IMR-90 (cell line): Measurements from ENCODE around the gene LAMA5. TPM values are rescaled to one million over a fixed set of nuclear protein-coding genes. Genes with fewer than 3 reads are reported as not detected.

Experiments used
- ATAC-seq: fragments of 200-7000 bp; cut with Tn5 transposase; 2 replicates; pipeline ENCODE4 v1.9.1; 2020; ENCODE audit warnings: low read depth, mild to moderate bottlenecking, moderate library complexity
- BruUV-seq: library from RNA; stranded (reverse); fragments of 400-500 nt; replicated peaks from 2 replicates; lab custom pipeline; 2021; lab: Mats Ljungman, UMichigan
- CTCF ChIA-PET: fragments of 300-600 bp; formaldehyde crosslinking; extraction: SDS; loops from one replicate; lab custom pipeline; 2021; ENCODE audit warnings: antibody characterized with exemption; lab: Yijun Ruan, JAX
- POLR2A ChIA-PET: fragments of 300-600 bp; sonication (Branson Sonifier 250); formaldehyde crosslinking; loops from one replicate; lab custom pipeline; 2022; ENCODE audit warnings: antibody characterized with exemption; ENCODE audit not compliant: unreplicated experiment; lab: Charles Lee
- DNase-seq: peaks from one replicate; pipeline ENCODE4 v3.0.0; 2013
- H2AFZ ChIP-seq: replicated peaks from 2 replicates; pipeline ENCODE3; 2013; ENCODE audit warnings: low read length, mild to moderate bottlenecking; ENCODE audit not compliant: poor library complexity
- H2AK5ac ChIP-seq: 2 replicates; pipeline ENCODE4 v1.6.1; 2013; ENCODE audit warnings: low read depth, low read length, inconsistent platforms
- H2AK9ac ChIP-seq: replicated peaks from 2 replicates; pipeline ENCODE3; 2013; ENCODE audit warnings: mild to moderate bottlenecking, low read depth, low read length, moderate library complexity; ENCODE audit not compliant: poor library complexity
- H2BK120ac ChIP-seq: 2 replicates; pipeline ENCODE4 v1.6.1; 2013; ENCODE audit warnings: low read depth, low read length, inconsistent platforms
- H2BK15ac ChIP-seq: 3 replicates; pipeline ENCODE4 v1.6.1; 2013; ENCODE audit warnings: low read depth, low read length, inconsistent platforms
- H2BK20ac ChIP-seq: 2 replicates; pipeline ENCODE4 v1.6.1; 2013; ENCODE audit warnings: low read depth, mild to moderate bottlenecking, inconsistent platforms, low read length, moderate library complexity
- H2BK5ac ChIP-seq: 2 replicates; pipeline ENCODE4 v1.6.1; 2013; ENCODE audit warnings: mild to moderate bottlenecking, low read depth, low read length, inconsistent platforms; ENCODE audit not compliant: poor library complexity, severe bottlenecking
- H3K14ac ChIP-seq: replicated peaks from 2 replicates; pipeline ENCODE4 v1.6.1; 2013; ENCODE audit warnings: low read depth, low read length, inconsistent platforms
- H3K18ac ChIP-seq: 2 replicates; pipeline ENCODE4 v1.6.1; 2013; ENCODE audit warnings: low read depth, low read length, control low read depth
- H3K23ac ChIP-seq: 2 replicates; pipeline ENCODE4 v1.6.1; 2013; ENCODE audit warnings: low read depth, low read length, inconsistent platforms
- H3K27ac ChIP-seq: 2 replicates; pipeline ENCODE4 v1.5.1; 2013; ENCODE audit warnings: mild to moderate bottlenecking, control low read depth, low read length; ENCODE audit not compliant: insufficient read depth
- H3K27me3 ChIP-seq: 2 replicates; pipeline ENCODE4 v1.6.1; 2013; ENCODE audit warnings: low read length; ENCODE audit not compliant: control insufficient read depth, insufficient read depth
- H3K36me3 ChIP-seq: 2 replicates; pipeline ENCODE4 v1.6.1; 2013; ENCODE audit warnings: low read length, mixed read lengths; ENCODE audit not compliant: control insufficient read depth, insufficient read depth
- H3K4ac ChIP-seq: 2 replicates; pipeline ENCODE4 v1.6.1; 2013; ENCODE audit warnings: low read depth, low read length, inconsistent platforms
- H3K4me1 ChIP-seq: 2 replicates; pipeline ENCODE4 v1.6.1; 2013; ENCODE audit warnings: low read length, mixed read lengths; ENCODE audit not compliant: control insufficient read depth, insufficient read depth
- H3K4me2 ChIP-seq: 2 replicates; pipeline ENCODE4 v1.6.1; 2013; ENCODE audit warnings: low read depth, mild to moderate bottlenecking, control low read depth, low read length, moderate library complexity
- H3K4me3 ChIP-seq: 2 replicates; pipeline ENCODE4 v1.5.1; 2013; ENCODE audit warnings: low read depth, mild to moderate bottlenecking, control low read depth, low read length, moderate library complexity; ENCODE audit not compliant: insufficient read depth
- H3K56ac ChIP-seq: 2 replicates; pipeline ENCODE4 v1.6.1; 2013; ENCODE audit warnings: low read length, inconsistent platforms; ENCODE audit not compliant: insufficient read depth; ENCODE audit errors: extremely low read depth
- H3K79me1 ChIP-seq, 2 experiments: 2 replicates each; pipeline ENCODE4 v1.6.1; 2013; ENCODE audit warnings: low read length in 2 of 2, inconsistent platforms in 1 of 2, low read depth in 1 of 2
- H3K9ac ChIP-seq: 2 replicates; pipeline ENCODE4 v1.6.1; 2013; ENCODE audit warnings: low read depth, low read length, control low read depth
- H3K9me1 ChIP-seq: 2 replicates; pipeline ENCODE4 v1.6.1; 2013; ENCODE audit warnings: low read length, inconsistent platforms; ENCODE audit not compliant: insufficient read depth
- H3K9me3 ChIP-seq: 2 replicates; pipeline ENCODE4 v1.6.1; 2013; ENCODE audit warnings: low read length; ENCODE audit not compliant: control insufficient read depth, insufficient read depth
- H4K20me1 ChIP-seq: 2 replicates; pipeline ENCODE4 v1.6.1; 2013; ENCODE audit warnings: low read length, inconsistent platforms; ENCODE audit not compliant: insufficient read depth
- H4K5ac ChIP-seq: 2 replicates; pipeline ENCODE4 v1.6.1; 2013; ENCODE audit warnings: mild to moderate bottlenecking, low read depth, low read length, control low read depth
- H4K8ac ChIP-seq, 2 experiments: 2 replicates each; pipeline ENCODE4 v1.6.1; 2013; ENCODE audit warnings: low read depth in 2 of 2, low read length in 2 of 2, control low read depth in 1 of 2, inconsistent platforms in 1 of 2
- H4K91ac ChIP-seq: 2 replicates; pipeline ENCODE4 v1.6.1; 2013; ENCODE audit warnings: low read depth, low read length, inconsistent platforms; ENCODE audit not compliant: insufficient read depth
- POLR2A ChIP-seq: IDR thresholded peaks from 2 replicates; pipeline ENCODE4 v1.6.1; 2012; ENCODE audit warnings: mild to moderate bottlenecking, low read depth, low read length
- SMC3 ChIP-seq: fragments of 150-350 bp; IDR thresholded peaks from 2 replicates; pipeline ENCODE4 v1.6.1; 2016; ENCODE audit warnings: low read depth, mild to moderate bottlenecking, antibody characterized with exemption, low read length, moderate library complexity
- WGBS, 2 experiments: methylation state at CpG; one replicate each; pipeline versions ENCODE4 v1.1.5 to v1.1.7; 2013; ENCODE audit warnings: missing lambda C conversion rate in 2 of 2; ENCODE audit not compliant: insufficient read length in 1 of 2; ENCODE audit errors: extremely low coverage in 2 of 2; 5-methylcytosine and 5-hydroxymethylcytosine counted together
- dilution Hi-C: fragments of 300-500 bp; cut with HindIII; formaldehyde crosslinking; loops from one replicate; pipeline ENCODE4 v1.14.3; 2018; ENCODE audit warnings: low sequenced_read_pairs; ENCODE audit not compliant: unreplicated experiment
- in situ Hi-C: fragments of 300-500 bp; cut with MboI; formaldehyde crosslinking; loops from 3 replicates; pipeline ENCODE4 v1.14.3; 2019; ENCODE audit warnings: low sequenced_read_pairs, inconsistent platforms, mixed read lengths
- intact Hi-C: fragments of 100-400 bp; cut with micrococcal nuclease; formaldehyde crosslinking; loops from 2 replicates; pipeline ENCODE4 v1.10.0; 2022
- polyA plus RNA-seq, 3 experiments: library from polyadenylated mRNA; depleted of rRNA; stranded (reverse); fragments of >200 nt; gene quantifications; 2 replicates each; pipeline ENCODE4 v1.2.3, GENCODE V29; 2012; ENCODE audit warnings: low replicate concordance in 1 of 3
- total RNA-seq: library from RNA; depleted of rRNA; stranded (reverse); fragments of >200 nt; gene quantifications from 2 replicates; pipeline ENCODE4 v1.2.3, GENCODE V29; 2012
- TF ChIP-seq, protein P1 (sequence below): conservative IDR thresholded peaks from 2 replicates; pipeline ENCODE4 v1.5.1; 2012; ENCODE audit warnings: mild to moderate bottlenecking, low read depth, low read length, improper control_type of control experiment

Gene LAMA5
- total and polyA plus RNA-seq, 2 of the 4 experiments (the other 2 are of a cell fraction): 0.90 to 7.3 TPM

GRCh38 chr20:62350098-62350628, 16.9 kb downstream of the LAMA5 start:
- peaks cover under 1% of the 10 kb centered on the region; the same call in 1 of the 2 replicates for H3K4me1 ChIP-seq
- no peak overlapping the region for H3K4me2 ChIP-seq
- H3K56ac ChIP-seq: no peak overlapping the region
- WGBS, 2 experiments: 88% methylated on average over 5 of the region's 16 CpGs; no CpG with 5 or more reads in 1 of the 2 experiments
- H3K9me3 ChIP-seq: no peaks in the 10 kb centered on the region
- DNase-seq (no peak), ATAC-seq (no peak)
- H4K8ac ChIP-seq: no peak overlapping the region
- no TSS peak for BruUV-seq
- H3K14ac ChIP-seq: no peak overlapping the region
- CTCF ChIA-PET: no interaction called here
- in situ Hi-C loops (no loop called here), intact Hi-C loops (no loop called here), dilution Hi-C loops (no loop called here)
- H2AK9ac ChIP-seq: no peak overlapping the region
- no peak overlapping the region for H2BK120ac ChIP-seq
- H2BK20ac ChIP-seq: no peak overlapping the region
- no peak overlapping the region for H2BK5ac ChIP-seq
- H3K27ac ChIP-seq: no peak overlapping the region
- H4K5ac ChIP-seq: no peak overlapping the region
- H2BK15ac ChIP-seq: no peak overlapping the region
- no peaks in the 10 kb centered on the region for H3K79me1 ChIP-seq
- no peaks in the 10 kb centered on the region for H3K27me3 ChIP-seq
- H3K4ac ChIP-seq: no peak overlapping the region
- H3K9me1 ChIP-seq: no peaks in the 10 kb centered on the region
- peak overlapping the region; percentile 43 for H2AFZ ChIP-seq
- POLR2A ChIA-PET: no interaction called here
- H2AK5ac ChIP-seq: no peak overlapping the region
- H3K4me3 ChIP-seq: no peak overlapping the region
- no peak overlapping the region for H3K9ac ChIP-seq
- no peak overlapping the region for H4K91ac ChIP-seq
- no peaks in the 10 kb centered on the region for H4K20me1 ChIP-seq
- H3K18ac ChIP-seq: no peak overlapping the region
- peaks cover 9% of the 10 kb centered on the region; the same call in 1 of the 2 replicates for H3K36me3 ChIP-seq
- TF ChIP-seq POLR2A: no peak
- no peak for TF ChIP-seq SMC3
- TF ChIP-seq, protein P1, sequence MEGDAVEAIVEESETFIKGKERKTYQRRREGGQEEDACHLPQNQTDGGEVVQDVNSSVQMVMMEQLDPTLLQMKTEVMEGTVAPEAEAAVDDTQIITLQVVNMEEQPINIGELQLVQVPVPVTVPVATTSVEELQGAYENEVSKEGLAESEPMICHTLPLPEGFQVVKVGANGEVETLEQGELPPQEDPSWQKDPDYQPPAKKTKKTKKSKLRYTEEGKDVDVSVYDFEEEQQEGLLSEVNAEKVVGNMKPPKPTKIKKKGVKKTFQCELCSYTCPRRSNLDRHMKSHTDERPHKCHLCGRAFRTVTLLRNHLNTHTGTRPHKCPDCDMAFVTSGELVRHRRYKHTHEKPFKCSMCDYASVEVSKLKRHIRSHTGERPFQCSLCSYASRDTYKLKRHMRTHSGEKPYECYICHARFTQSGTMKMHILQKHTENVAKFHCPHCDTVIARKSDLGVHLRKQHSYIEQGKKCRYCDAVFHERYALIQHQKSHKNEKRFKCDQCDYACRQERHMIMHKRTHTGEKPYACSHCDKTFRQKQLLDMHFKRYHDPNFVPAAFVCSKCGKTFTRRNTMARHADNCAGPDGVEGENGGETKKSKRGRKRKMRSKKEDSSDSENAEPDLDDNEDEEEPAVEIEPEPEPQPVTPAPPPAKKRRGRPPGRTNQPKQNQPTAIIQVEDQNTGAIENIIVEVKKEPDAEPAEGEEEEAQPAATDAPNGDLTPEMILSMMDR: no peak
- no peak overlapping the region for H3K23ac ChIP-seq
